Keratinocyte (primary cell): Measurements from ENCODE around the gene STOML3. TPM values are rescaled to one million over a fixed set of nuclear protein-coding genes. Genes with fewer than 3 reads are reported as not detected.

Source experiments
- DNase-seq: peaks from one replicate; pipeline ENCODE4 v3.0.0-alpha.2; 2011; ENCODE audit warnings: low read depth, missing footprints, low spot score
- FAIRE-seq: peaks from 2 replicates; lab custom pipeline; 2011; peaks lifted over from hg19 to GRCh38; lab: Jason Lieb, UNC
- H2AFZ ChIP-seq: 2 replicates; pipeline ENCODE4 v1.6.0; 2012; ENCODE audit warnings: low read length, control low read depth, inconsistent platforms; ENCODE audit not compliant: control insufficient read depth
- H3K27ac ChIP-seq: 2 replicates; pipeline ENCODE4 v1.5.1; 2011; ENCODE audit warnings: low read length; ENCODE audit not compliant: control insufficient read depth, insufficient read depth
- H3K27me3 ChIP-seq: 3 replicates; pipeline ENCODE4 v1.6.0; 2011; ENCODE audit warnings: low read length; ENCODE audit not compliant: control insufficient read depth, insufficient read depth; ENCODE audit errors: extremely low read depth
- H3K36me3 ChIP-seq, 2 experiments: 2 replicates in 1 of 2; 3 replicates in 1 of 2; pipeline ENCODE4 v1.5.1; 2011; ENCODE audit warnings: low read length in 2 of 2, mild to moderate bottlenecking in 1 of 2; ENCODE audit not compliant: control insufficient read depth in 2 of 2, insufficient read depth in 2 of 2; ENCODE audit errors: extremely low read depth in 1 of 2
- H3K4me1 ChIP-seq: 3 replicates; pipeline ENCODE4 v1.5.1; 2011; ENCODE audit warnings: low read length; ENCODE audit not compliant: control insufficient read depth, insufficient read depth; ENCODE audit errors: extremely low read depth
- H3K4me2 ChIP-seq: 3 replicates; pipeline ENCODE4 v1.6.0; 2011; ENCODE audit warnings: low read depth, low read length; ENCODE audit not compliant: control insufficient read depth, insufficient read depth; ENCODE audit errors: extremely low read depth
- H3K4me3 ChIP-seq, 3 experiments: fragments of 200-600 bp in 1 of 3; sonication (generic) in 1 of 3; 2 replicates in 2 of 3; 3 replicates in 1 of 3; pipeline ENCODE4 v1.5.1; 2011 to 2016; ENCODE audit warnings: low read length in 3 of 3, mild to moderate bottlenecking in 3 of 3, control low read depth in 2 of 3, inconsistent platforms in 1 of 3, low read depth in 1 of 3, mixed read lengths in 1 of 3, mixed run types in 1 of 3, moderate library complexity in 1 of 3; ENCODE audit not compliant: control insufficient read depth in 2 of 3, insufficient read depth in 2 of 3; ENCODE audit errors: extremely low read depth in 1 of 3
- H3K79me2 ChIP-seq: 2 replicates; pipeline ENCODE4 v1.6.0; 2012; ENCODE audit warnings: low read length; ENCODE audit not compliant: control insufficient read depth, insufficient read depth
- H3K9ac ChIP-seq: 3 replicates; pipeline ENCODE4 v1.6.0; 2011; ENCODE audit warnings: low read length; ENCODE audit not compliant: control insufficient read depth, insufficient read depth; ENCODE audit errors: extremely low read depth
- H3K9me1 ChIP-seq: 3 replicates; pipeline ENCODE4 v1.6.0; 2011; ENCODE audit warnings: low read length; ENCODE audit not compliant: control insufficient read depth, insufficient read depth; ENCODE audit errors: extremely low read depth
- H3K9me3 ChIP-seq: 2 replicates; pipeline ENCODE4 v1.5.1; 2012; ENCODE audit warnings: low read depth, low read length; ENCODE audit not compliant: control insufficient read depth
- H4K20me1 ChIP-seq: 3 replicates; pipeline ENCODE4 v1.6.0; 2011; ENCODE audit warnings: low read length; ENCODE audit not compliant: control insufficient read depth, insufficient read depth; ENCODE audit errors: extremely low read depth
- EZH2 ChIP-seq: IDR thresholded peaks from one replicate; pipeline ENCODE4 v1.6.1; 2012; ENCODE audit warnings: inconsistent platforms, mild to moderate bottlenecking, low read length, moderate library complexity
- dilution Hi-C: fragments of 300-500 bp; cut with MboI; formaldehyde crosslinking; loops from one replicate; pipeline ENCODE4 v1.7.0; 2020; ENCODE audit warnings: low sequenced_read_pairs; ENCODE audit not compliant: extremely low pct_ligation_motif_present
- polyA plus RNA-seq, 5 experiments: library from polyadenylated mRNA; depleted of rRNA in 3 of 5; stranded (reverse) in 3 of 5; stranded (forward) in 1 of 5; unstranded in 1 of 5; fragments of >200 nt; gene quantifications; 1 replicate in 1 of 5; 2 replicates in 3 of 5; 3 replicates in 1 of 5; pipeline versions ENCODE4 v1.2.1 to v1.2.3, GENCODE V29; 2011 to 2012; ENCODE audit warnings: missing spikeins in 2 of 5, low read depth in 1 of 5, low replicate concordance in 1 of 5
- TF ChIP-seq, protein P1 (sequence below), 3 experiments: IDR thresholded peaks in 1 of 3; conservative IDR thresholded peaks in 1 of 3; optimal IDR thresholded peaks in 1 of 3; 2 replicates in 2 of 3; 3 replicates in 1 of 3; pipeline versions ENCODE3 to v1.5.1; 2011; ENCODE audit warnings: low read length in 3 of 3, mild to moderate bottlenecking in 3 of 3, moderate library complexity in 2 of 3, control low read depth in 1 of 3, inconsistent platforms in 1 of 3; ENCODE audit not compliant: insufficient read depth in 2 of 3; ENCODE audit errors: extremely low read depth in 1 of 3

The STOML3 gene
- polyA plus RNA-seq, 1 donor (not counting 4 experiments of a cell fraction or from before 2014, with no cell fraction given), result not detected

- no peak overlapping the region for H3K9ac ChIP-seq
- dilution Hi-C loops, result no loop called here
- no peaks in the 10 kb centered on the region for H4K20me1 ChIP-seq
- H3K9me1 ChIP-seq, result no peaks in the 10 kb centered on the region
- no peak for TF ChIP-seq EZH2
- TF ChIP-seq, protein P1, sequence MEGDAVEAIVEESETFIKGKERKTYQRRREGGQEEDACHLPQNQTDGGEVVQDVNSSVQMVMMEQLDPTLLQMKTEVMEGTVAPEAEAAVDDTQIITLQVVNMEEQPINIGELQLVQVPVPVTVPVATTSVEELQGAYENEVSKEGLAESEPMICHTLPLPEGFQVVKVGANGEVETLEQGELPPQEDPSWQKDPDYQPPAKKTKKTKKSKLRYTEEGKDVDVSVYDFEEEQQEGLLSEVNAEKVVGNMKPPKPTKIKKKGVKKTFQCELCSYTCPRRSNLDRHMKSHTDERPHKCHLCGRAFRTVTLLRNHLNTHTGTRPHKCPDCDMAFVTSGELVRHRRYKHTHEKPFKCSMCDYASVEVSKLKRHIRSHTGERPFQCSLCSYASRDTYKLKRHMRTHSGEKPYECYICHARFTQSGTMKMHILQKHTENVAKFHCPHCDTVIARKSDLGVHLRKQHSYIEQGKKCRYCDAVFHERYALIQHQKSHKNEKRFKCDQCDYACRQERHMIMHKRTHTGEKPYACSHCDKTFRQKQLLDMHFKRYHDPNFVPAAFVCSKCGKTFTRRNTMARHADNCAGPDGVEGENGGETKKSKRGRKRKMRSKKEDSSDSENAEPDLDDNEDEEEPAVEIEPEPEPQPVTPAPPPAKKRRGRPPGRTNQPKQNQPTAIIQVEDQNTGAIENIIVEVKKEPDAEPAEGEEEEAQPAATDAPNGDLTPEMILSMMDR (optimal IDR thresholded peaks at IDR 0.05 in 1 of 3, IDR thresholded peaks at IDR 0.05 in 1 of 3, conservative IDR thresholded peaks at IDR 0.05 in 1 of 3; ENCODE audit: extremely low read depth in 1 of 3, insufficient read depth in 2 of 3, low read length in 3 of 3), result no peak
- no peak overlapping the region for H3K4me3 ChIP-seq
- no peaks in the 10 kb centered on the region for H3K79me2 ChIP-seq
- FAIRE-seq (no peak), DNase-seq (no peak)
- H3K4me1 ChIP-seq, result no peaks in the 10 kb centered on the region
- no peaks in the 10 kb centered on the region for H3K27me3 ChIP-seq
- H3K27ac ChIP-seq, result no peak overlapping the region
- H3K9me3 ChIP-seq, result no peaks in the 10 kb centered on the region
- peaks cover 20 to 24% of the 10 kb centered on the region in 2 experiments for H3K36me3 ChIP-seq
- no peak overlapping the region for H2AFZ ChIP-seq
- no peak overlapping the region for H3K4me2 ChIP-seq
Measured at GRCh38 chr13:39016087-39016486, 25.5 kb upstream of the STOML3 start.

GRCh38 chr13:39013462-39013861 lies 22.8 kb upstream of the STOML3 start:
- dilution Hi-C loops, result no loop called here
- Histone ChIP-seq H3K36me3 (peaks cover 21% of the 10 kb centered on the region in 2 experiments), H3K9me3 (no peaks in the 10 kb centered on the region)

More at GRCh38 chr13:39013462-39013861, 22.8 kb upstream of the STOML3 start:
- Histone ChIP-seq H3K4me1 (no peaks in the 10 kb centered on the region), H3K27ac (no peak overlapping the region), H3K27me3 (no peaks in the 10 kb centered on the region), H3K9ac (no peak overlapping the region), H3K4me2 (no peak overlapping the region), H2AFZ (no peak overlapping the region), H3K9me1 (no peaks in the 10 kb centered on the region), H4K20me1 (no peaks in the 10 kb centered on the region), H3K4me3 (no peak overlapping the region), H3K79me2 (no peaks in the 10 kb centered on the region)
- no peak for TF ChIP-seq EZH2
- TF ChIP-seq, protein P1 (optimal IDR thresholded peaks at IDR 0.05 in 1 of 3, IDR thresholded peaks at IDR 0.05 in 1 of 3, conservative IDR thresholded peaks at IDR 0.05 in 1 of 3; ENCODE audit: extremely low read depth in 1 of 3, insufficient read depth in 2 of 3, low read length in 3 of 3), result no peak
- FAIRE-seq (no peak), DNase-seq (no peak)
